ENCODE measurements around the gene METAP2. TPM values are rescaled to one million over a fixed set of nuclear protein-coding genes. Genes with fewer than 3 reads are reported as not detected.

Gene METAP2
- polyA plus RNA-seq, 1 donor (not counting 4 experiments of a cell fraction or from before 2014, with no cell fraction given), result 103 TPM

DNA sequence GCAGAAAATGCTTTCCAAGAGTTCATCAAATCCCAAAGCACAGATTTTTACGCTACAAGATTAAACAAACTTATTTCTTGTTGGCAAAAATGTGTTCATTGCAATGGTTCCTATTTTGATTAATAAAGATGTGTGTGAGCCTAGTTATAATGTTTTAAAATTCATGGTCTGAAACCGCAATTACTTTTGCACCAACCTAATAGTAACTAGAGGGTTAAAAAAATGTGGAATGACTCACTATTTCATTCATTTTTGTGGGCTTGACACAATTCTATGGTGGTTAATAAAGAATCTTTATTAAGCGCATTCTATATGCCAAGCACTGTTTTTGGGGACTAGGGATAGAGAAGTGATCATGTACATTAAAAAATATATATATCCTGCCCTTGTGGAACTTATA, 38.6 kb upstream of the METAP2 start:
- Histone ChIP-seq H3K36me3 (ENCODE audit: control insufficient read depth in 2 of 2, extremely low read depth in 1 of 2, insufficient read depth in 2 of 2, low read length in 2 of 2) (no peaks in the 10 kb centered on the region), H3K4me3 (ENCODE audit: control insufficient read depth in 2 of 3, extremely low read depth in 1 of 3, insufficient read depth in 2 of 3, low read depth in 1 of 3, low read length in 3 of 3) (no peak overlapping the region), H3K9me3 (ENCODE audit: control insufficient read depth, low read depth, low read length) (no peaks in the 10 kb centered on the region), H3K27ac (ENCODE audit: control insufficient read depth, insufficient read depth, low read length) (no peak overlapping the region), H4K20me1 (ENCODE audit: control insufficient read depth, extremely low read depth, insufficient read depth, low read length) (no peaks in the 10 kb centered on the region), H3K4me2 (ENCODE audit: control insufficient read depth, extremely low read depth, insufficient read depth, low read depth, low read length) (no peak overlapping the region), H3K79me2 (ENCODE audit: control insufficient read depth, insufficient read depth, low read length) (no peaks in the 10 kb centered on the region), H3K27me3 (ENCODE audit: control insufficient read depth, extremely low read depth, insufficient read depth, low read length) (no peaks in the 10 kb centered on the region), H3K9me1 (ENCODE audit: control insufficient read depth, extremely low read depth, insufficient read depth, low read length) (no peaks in the 10 kb centered on the region), H3K9ac (ENCODE audit: control insufficient read depth, extremely low read depth, insufficient read depth, low read length) (no peak overlapping the region), H2AFZ (ENCODE audit: control insufficient read depth, low read length) (no peak overlapping the region), H3K4me1 (ENCODE audit: control insufficient read depth, extremely low read depth, insufficient read depth, low read length) (no peaks in the 10 kb centered on the region)
- dilution Hi-C loops (cut with MboI; ENCODE audit: extremely low pct_ligation_motif_present, low sequenced_read_pairs), result no loop called here
- no peak for DNase-seq (ENCODE audit: low read depth, low spot score)
- TF ChIP-seq, protein P1, sequence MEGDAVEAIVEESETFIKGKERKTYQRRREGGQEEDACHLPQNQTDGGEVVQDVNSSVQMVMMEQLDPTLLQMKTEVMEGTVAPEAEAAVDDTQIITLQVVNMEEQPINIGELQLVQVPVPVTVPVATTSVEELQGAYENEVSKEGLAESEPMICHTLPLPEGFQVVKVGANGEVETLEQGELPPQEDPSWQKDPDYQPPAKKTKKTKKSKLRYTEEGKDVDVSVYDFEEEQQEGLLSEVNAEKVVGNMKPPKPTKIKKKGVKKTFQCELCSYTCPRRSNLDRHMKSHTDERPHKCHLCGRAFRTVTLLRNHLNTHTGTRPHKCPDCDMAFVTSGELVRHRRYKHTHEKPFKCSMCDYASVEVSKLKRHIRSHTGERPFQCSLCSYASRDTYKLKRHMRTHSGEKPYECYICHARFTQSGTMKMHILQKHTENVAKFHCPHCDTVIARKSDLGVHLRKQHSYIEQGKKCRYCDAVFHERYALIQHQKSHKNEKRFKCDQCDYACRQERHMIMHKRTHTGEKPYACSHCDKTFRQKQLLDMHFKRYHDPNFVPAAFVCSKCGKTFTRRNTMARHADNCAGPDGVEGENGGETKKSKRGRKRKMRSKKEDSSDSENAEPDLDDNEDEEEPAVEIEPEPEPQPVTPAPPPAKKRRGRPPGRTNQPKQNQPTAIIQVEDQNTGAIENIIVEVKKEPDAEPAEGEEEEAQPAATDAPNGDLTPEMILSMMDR (optimal IDR thresholded peaks at IDR 0.05 in 1 of 3, IDR thresholded peaks at IDR 0.05 in 1 of 3, conservative IDR thresholded peaks at IDR 0.05 in 1 of 3; ENCODE audit: extremely low read depth in 1 of 3, insufficient read depth in 2 of 3, low read length in 3 of 3), result no peak
- TF ChIP-seq EZH2 (IDR thresholded peaks at IDR 0.05; ENCODE audit: low read length), result no peak
- no peak for FAIRE-seq

DNA sequence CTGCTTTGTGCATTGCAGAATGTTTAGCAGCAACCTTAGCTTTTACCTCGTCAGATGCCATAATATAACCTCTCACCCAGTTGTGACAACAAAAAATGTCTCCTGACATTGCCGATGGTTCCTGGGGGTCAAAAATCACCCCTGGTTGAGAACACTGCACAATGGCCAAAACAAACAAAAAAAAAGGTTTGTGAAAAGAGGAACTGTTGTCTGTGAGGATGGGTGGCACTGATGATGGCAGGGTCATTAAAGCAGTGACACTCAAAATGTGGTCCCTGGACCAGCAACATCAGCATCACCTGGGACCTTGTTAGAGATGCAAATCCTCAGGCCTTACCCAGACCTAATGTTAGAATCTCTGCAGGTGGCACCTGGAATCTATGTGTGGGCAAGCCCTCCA, 36.4 kb upstream of the METAP2 start:
- no peaks in the 10 kb centered on the region for H4K20me1 ChIP-seq (ENCODE audit: control insufficient read depth, extremely low read depth, insufficient read depth, low read length)
- no peaks in the 10 kb centered on the region for H3K27me3 ChIP-seq (ENCODE audit: control insufficient read depth, extremely low read depth, insufficient read depth, low read length)
- TF ChIP-seq, protein P1 (optimal IDR thresholded peaks at IDR 0.05 in 1 of 3, IDR thresholded peaks at IDR 0.05 in 1 of 3, conservative IDR thresholded peaks at IDR 0.05 in 1 of 3; ENCODE audit: extremely low read depth in 1 of 3, insufficient read depth in 2 of 3, low read length in 3 of 3), result no peak
- no peak for TF ChIP-seq EZH2 (IDR thresholded peaks at IDR 0.05; ENCODE audit: low read length)
- dilution Hi-C loops (cut with MboI; ENCODE audit: extremely low pct_ligation_motif_present, low sequenced_read_pairs), result no loop called here
- no peak overlapping the region for H3K4me2 ChIP-seq (ENCODE audit: control insufficient read depth, extremely low read depth, insufficient read depth, low read depth, low read length)
- no peak overlapping the region for H3K27ac ChIP-seq (ENCODE audit: control insufficient read depth, insufficient read depth, low read length)
- no peak overlapping the region for H3K4me3 ChIP-seq (ENCODE audit: control insufficient read depth in 2 of 3, extremely low read depth in 1 of 3, insufficient read depth in 2 of 3, low read depth in 1 of 3, low read length in 3 of 3)
- no peaks in the 10 kb centered on the region for H3K9me3 ChIP-seq (ENCODE audit: control insufficient read depth, low read depth, low read length)
- FAIRE-seq (no peak), DNase-seq (ENCODE audit: low read depth, low spot score) (no peak)
- H3K36me3 ChIP-seq (ENCODE audit: control insufficient read depth in 2 of 2, extremely low read depth in 1 of 2, insufficient read depth in 2 of 2, low read length in 2 of 2), result no peaks in the 10 kb centered on the region
- H3K9ac ChIP-seq (ENCODE audit: control insufficient read depth, extremely low read depth, insufficient read depth, low read length), result no peak overlapping the region
- H3K4me1 ChIP-seq (ENCODE audit: control insufficient read depth, extremely low read depth, insufficient read depth, low read length), result no peaks in the 10 kb centered on the region
- H2AFZ ChIP-seq (ENCODE audit: control insufficient read depth, low read length), result no peak overlapping the region
- H3K9me1 ChIP-seq (ENCODE audit: control insufficient read depth, extremely low read depth, insufficient read depth, low read length), result no peaks in the 10 kb centered on the region
- no peaks in the 10 kb centered on the region for H3K79me2 ChIP-seq (ENCODE audit: control insufficient read depth, insufficient read depth, low read length)
